Right kidney (tissue), 9 donors: ENCODE measurements around the gene KCTD14.
"Not testable (repeated sequence)": the region's sequence is repeated elsewhere in the genome, so short reads cannot be mapped to it uniquely, and the experiment has no call there.

Source experiments
- DNase-seq: peaks from one replicate; pipeline ENCODE4 v3.0.0-alpha.2; 2016
- long read RNA-seq, 8 donors: transcript quantifications; one replicate each; lab custom pipeline, GENCODE V29; 2026

The KCTD14 gene
- long read RNA-seq, donor 1, transcript KCTD14-201 (2 exons, 1,691 nt): major isoform, 6 of 6 reads
- long read RNA-seq, donor 1, partial matches to known transcripts: 0 of 6 reads
- long read RNA-seq, donor 1, other reads (novel, unspliced or antisense): 0 of 6 reads
- long read RNA-seq, donor 2, partial matches to known transcripts: 0 of 2 reads
- long read RNA-seq, donor 2, other reads (novel, unspliced or antisense): 0 of 2 reads
- long read RNA-seq, donor 3, transcript KCTD14-201 (2 exons, 1,691 nt): major isoform, 5 of 5 reads
- long read RNA-seq, donor 3, partial matches to known transcripts: 0 of 5 reads
- long read RNA-seq, donor 3, other reads (novel, unspliced or antisense): 0 of 5 reads
- long read RNA-seq, donor 4, transcript KCTD14-201 (2 exons, 1,691 nt): major isoform, 6 of 6 reads
- long read RNA-seq, donor 4, partial matches to known transcripts: 0 of 6 reads
- long read RNA-seq, donor 4, other reads (novel, unspliced or antisense): 0 of 6 reads
- long read RNA-seq, donor 5, partial matches to known transcripts: 0 of 3 reads
- long read RNA-seq, donor 5, other reads (novel, unspliced or antisense): 0 of 3 reads
- long read RNA-seq, donor 6, transcript KCTD14-201 (2 exons, 1,691 nt): major isoform, 9 of 9 reads
- long read RNA-seq, donor 6, partial matches to known transcripts: 0 of 9 reads
- long read RNA-seq, donor 6, other reads (novel, unspliced or antisense): 0 of 9 reads
- long read RNA-seq, donor 7, transcript KCTD14-201 (2 exons, 1,691 nt): major isoform, 7 of 7 reads
- long read RNA-seq, donor 7, partial matches to known transcripts: 0 of 7 reads
- long read RNA-seq, donor 7, other reads (novel, unspliced or antisense): 0 of 7 reads
- long read RNA-seq, donor 8, transcript KCTD14-201 (2 exons, 1,691 nt): major isoform, 8 of 15 reads
- long read RNA-seq, donor 8, partial matches to known transcripts: 7 of 15 reads
- long read RNA-seq, donor 8, other reads (novel, unspliced or antisense): 0 of 15 reads

- DNase-seq: peak; percentile 80
These were observed at the start of gene KCTD14 for GRCh38 chr11:78022397-78023396. KCTD14 (minus strand) TSS chr11:78023276; CDS start chr11:78023249, 27 bp downstream.

GRCh38 chr11:78072455-78072854 is 49.4 kb upstream of the KCTD14 start:
- DNase-seq: no peak

- no peak for DNase-seq
These were observed 48.6 kb upstream of the KCTD14 start for GRCh38 chr11:78071717-78072116.

GRCh38 chr11:78070621-78071020 is 47.5 kb upstream of the KCTD14 start:
- no peak for DNase-seq

- DNase-seq: no peak
These were observed 46.4 kb upstream of the KCTD14 start for GRCh38 chr11:78069465-78069864.

GRCh38 chr11:78067704-78068103 is 44.6 kb upstream of the KCTD14 start:
- no peak for DNase-seq

- DNase-seq: no peak
These were observed 43.4 kb upstream of the KCTD14 start for GRCh38 chr11:78066471-78066870.

- DNase-seq: no peak
These were observed 42.1 kb upstream of the KCTD14 start for GRCh38 chr11:78065203-78065602.

- DNase-seq: no peak
These were observed 40.5 kb upstream of the KCTD14 start, which contains the start of gene THRSP for GRCh38 chr11:78063440-78064181. THRSP (plus strand) TSS chr11:78063861; CDS start chr11:78063882, 21 bp downstream.

GRCh38 chr11:78062671-78063070 is 39.6 kb upstream of the KCTD14 start:
- DNase-seq: no peak

- no peak for DNase-seq
These were observed 38.8 kb upstream of the KCTD14 start for GRCh38 chr11:78061921-78062311.

GRCh38 chr11:78061088-78061920 is 38.2 kb upstream of the KCTD14 start:
- DNase-seq: no peak

GRCh38 chr11:78060533-78060932 is 37.5 kb upstream of the KCTD14 start:
- DNase-seq: no peak

- not testable (repeated sequence) for DNase-seq
These were observed 36.8 kb upstream of the KCTD14 start for GRCh38 chr11:78059749-78060328.

- DNase-seq: no peak
These were observed 34.5 kb upstream of the KCTD14 start for GRCh38 chr11:78057462-78058055.

- DNase-seq: no peak
These were observed 33.0 kb upstream of the KCTD14 start for GRCh38 chr11:78056093-78056492.

GRCh38 chr11:78054971-78055370 is 31.9 kb upstream of the KCTD14 start:
- DNase-seq: no peak

- DNase-seq: no peak
These were observed 28.1 kb upstream of the KCTD14 start for GRCh38 chr11:78050964-78051831.
